Mesenchymal stem cell (in vitro differentiated cells and primary cell): ENCODE data around the gene GABRG1.

ENCODE experiments used
- DNase-seq: peaks from one replicate; pipeline ENCODE4 v3.0.0-alpha.2; 2013
- H2AFZ ChIP-seq: one replicate; pipeline ENCODE4 v1.6.1; 2013; ENCODE audit warnings: low read depth, mild to moderate bottlenecking, control low read depth, inconsistent platforms, low read length, moderate library complexity
- H2AK5ac ChIP-seq: 2 replicates; pipeline ENCODE4 v1.6.1; 2013; ENCODE audit warnings: low read length, moderate library complexity, mild to moderate bottlenecking, inconsistent platforms; ENCODE audit not compliant: severe bottlenecking
- H2BK120ac ChIP-seq: one replicate; pipeline ENCODE4 v1.6.1; 2013; ENCODE audit warnings: low read depth, mild to moderate bottlenecking, inconsistent platforms, low read length, moderate library complexity
- H2BK12ac ChIP-seq, 2 experiments: one replicate each; pipeline ENCODE4 v1.6.1; 2013; ENCODE audit warnings: inconsistent platforms in 2 of 2, low read length in 2 of 2, mild to moderate bottlenecking in 2 of 2, moderate library complexity in 2 of 2, control low read depth in 1 of 2
- H2BK15ac ChIP-seq: one replicate; pipeline ENCODE4 v1.6.1; 2013; ENCODE audit warnings: mild to moderate bottlenecking, low read depth, inconsistent platforms; ENCODE audit not compliant: poor library complexity, severe bottlenecking
- H2BK5ac ChIP-seq: 2 replicates; pipeline ENCODE4 v1.6.1; 2013; ENCODE audit warnings: low read depth, mild to moderate bottlenecking, low read length, control low read depth, inconsistent platforms; ENCODE audit not compliant: poor library complexity, severe bottlenecking
- H3K14ac ChIP-seq, 2 experiments: one replicate each; pipeline ENCODE4 v1.6.1; 2013; ENCODE audit warnings: inconsistent platforms in 2 of 2, low read length in 2 of 2, control low read depth in 1 of 2, mild to moderate bottlenecking in 1 of 2, moderate library complexity in 1 of 2
- H3K18ac ChIP-seq, 2 experiments: one replicate each; pipeline ENCODE4 v1.6.1; 2013; ENCODE audit warnings: inconsistent platforms in 2 of 2, low read length in 2 of 2, control low read depth in 1 of 2, low read depth in 1 of 2, mild to moderate bottlenecking in 1 of 2
- H3K23ac ChIP-seq, 2 experiments: one replicate each; pipeline ENCODE4 v1.6.1; 2013; ENCODE audit warnings: inconsistent platforms in 2 of 2, low read length in 2 of 2, mild to moderate bottlenecking in 2 of 2, moderate library complexity in 2 of 2, control low read depth in 1 of 2
- H3K27ac ChIP-seq: 2 replicates; pipeline ENCODE4 v1.5.1; 2013; ENCODE audit warnings: mild to moderate bottlenecking, moderate library complexity, low read length, control low read depth, inconsistent platforms; ENCODE audit not compliant: poor library complexity, severe bottlenecking
- H3K27me3 ChIP-seq, 2 experiments: 2 replicates each; pipeline versions ENCODE4 v1.6.1 to v1.7.0; 2013; ENCODE audit warnings: low read length in 2 of 2, mild to moderate bottlenecking in 2 of 2, moderate library complexity in 2 of 2, control low read depth in 1 of 2, inconsistent platforms in 1 of 2; ENCODE audit not compliant: control insufficient read depth in 1 of 2, insufficient read depth in 1 of 2
- H3K36me3 ChIP-seq, 2 experiments: 2 replicates each; pipeline versions ENCODE4 v1.6.1 to v1.7.0; 2013; ENCODE audit warnings: low read length in 2 of 2, control low read depth in 1 of 2, inconsistent platforms in 1 of 2, low read depth in 1 of 2, mild to moderate bottlenecking in 1 of 2; ENCODE audit not compliant: insufficient read depth in 2 of 2, control insufficient read depth in 1 of 2
- H3K4ac ChIP-seq, 2 experiments: one replicate each; pipeline ENCODE4 v1.6.1; 2013; ENCODE audit warnings: inconsistent platforms in 2 of 2, low read length in 2 of 2, mild to moderate bottlenecking in 2 of 2, moderate library complexity in 2 of 2, control low read depth in 1 of 2, low read depth in 1 of 2
- H3K4me1 ChIP-seq: 2 replicates; pipeline ENCODE4 v1.6.1; 2013; ENCODE audit warnings: low read depth, low read length, control low read depth; ENCODE audit not compliant: control insufficient read depth, insufficient read depth
- H3K4me2 ChIP-seq: 2 replicates; pipeline ENCODE4 v1.6.1; 2013; ENCODE audit warnings: low read length, mild to moderate bottlenecking, inconsistent platforms; ENCODE audit not compliant: poor library complexity, severe bottlenecking
- H3K4me3 ChIP-seq, 2 experiments: 2 replicates each; pipeline versions ENCODE4 v1.5.1 to v1.7.0; 2013; ENCODE audit warnings: low read length in 2 of 2, mild to moderate bottlenecking in 2 of 2, control low read depth in 1 of 2, low read depth in 1 of 2; ENCODE audit not compliant: insufficient read depth in 1 of 2
- H3K79me1 ChIP-seq: replicated peaks from 2 replicates; pipeline ENCODE4 v1.6.1; 2013; ENCODE audit warnings: mild to moderate bottlenecking, control low read depth, low read length, inconsistent platforms; ENCODE audit not compliant: poor library complexity, severe bottlenecking
- H3K9ac ChIP-seq: 2 replicates; pipeline ENCODE4 v1.7.0; 2013; ENCODE audit warnings: mild to moderate bottlenecking, low read length, moderate library complexity
- H3K9me3 ChIP-seq: 2 replicates; pipeline ENCODE4 v1.7.0; 2013; ENCODE audit warnings: mild to moderate bottlenecking, low read length; ENCODE audit not compliant: control insufficient read depth
- H4K8ac ChIP-seq: one replicate; pipeline ENCODE4 v1.6.1; 2013; ENCODE audit warnings: inconsistent platforms, mild to moderate bottlenecking, low read length, moderate library complexity
- H4K91ac ChIP-seq: one replicate; pipeline ENCODE4 v1.6.1; 2013; ENCODE audit warnings: mild to moderate bottlenecking, low read length, inconsistent platforms
- WGBS: methylation state at CpG from one replicate; pipeline ENCODE4 v1.1.7; 2013; ENCODE audit warnings: mixed read lengths; 5-methylcytosine and 5-hydroxymethylcytosine counted together

GABRG1 gene

GRCh38 chr4:46081674-46082073, 42.2 kb downstream of the GABRG1 start:
- H3K18ac ChIP-seq: no peak overlapping the region

DNA sequence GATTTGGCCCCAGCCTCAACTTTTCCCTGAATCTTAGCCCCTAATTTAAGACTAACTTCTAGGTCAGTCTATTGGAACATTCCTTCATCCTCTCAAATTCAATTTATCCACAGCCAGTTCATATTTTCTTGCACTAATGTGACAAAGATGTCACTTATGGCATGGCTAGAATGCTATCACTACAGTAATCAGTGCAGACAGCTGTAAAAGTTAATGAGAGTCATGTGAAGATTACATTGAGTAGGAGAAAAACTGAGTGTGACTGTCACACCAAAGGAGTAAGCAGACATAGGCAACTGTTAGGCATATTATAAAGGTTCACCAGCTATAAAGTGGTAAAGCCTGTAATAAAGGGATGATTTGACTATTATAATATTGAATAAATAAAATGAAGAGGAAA, 42.6 kb downstream of the GABRG1 start:
- H2BK120ac ChIP-seq: no peak overlapping the region
- H2BK12ac ChIP-seq: no peak overlapping the region
- H3K4me2 ChIP-seq: no peak overlapping the region
- H3K18ac ChIP-seq: no peak overlapping the region
- no peaks in the 10 kb centered on the region for H3K79me1 ChIP-seq
- H2AK5ac ChIP-seq: no peak overlapping the region
- H2BK5ac ChIP-seq: no peak overlapping the region
- H3K23ac ChIP-seq: no peak overlapping the region
- no peaks in the 10 kb centered on the region for H3K9me3 ChIP-seq
- no peaks in the 10 kb centered on the region for H3K4me1 ChIP-seq
- no peak overlapping the region for H3K4ac ChIP-seq
- H4K8ac ChIP-seq: no peak overlapping the region
- H3K14ac ChIP-seq: no peak overlapping the region
- H3K4me3 ChIP-seq: no peak overlapping the region
- H3K27ac ChIP-seq: no peak overlapping the region
- H2BK15ac ChIP-seq: no peak overlapping the region
- H4K91ac ChIP-seq: no peak overlapping the region
- H3K36me3 ChIP-seq: no peaks in the 10 kb centered on the region
- DNase-seq: no peak
- no peak overlapping the region for H3K9ac ChIP-seq
- no peaks in the 10 kb centered on the region for H3K27me3 ChIP-seq
- H2AFZ ChIP-seq: no peak overlapping the region

More at GRCh38 chr4:46081674-46082073, 42.2 kb downstream of the GABRG1 start:
- Histone ChIP-seq H2BK12ac (no peak overlapping the region), H4K8ac (no peak overlapping the region), H4K91ac (no peak overlapping the region), H3K4me2 (no peak overlapping the region), H3K27me3 (no peaks in the 10 kb centered on the region), H3K23ac (no peak overlapping the region), H2AK5ac (no peak overlapping the region), H2BK120ac (no peak overlapping the region), H2BK5ac (no peak overlapping the region), H3K36me3 (no peaks in the 10 kb centered on the region), H3K4ac (no peak overlapping the region), H2AFZ (no peak overlapping the region), H3K4me3 (no peak overlapping the region), H3K4me1 (no peaks in the 10 kb centered on the region), H3K9me3 (no peaks in the 10 kb centered on the region), H3K79me1 (no peaks in the 10 kb centered on the region), H2BK15ac (no peak overlapping the region), H3K9ac (no peak overlapping the region), H3K27ac (no peak overlapping the region), H3K14ac (no peak overlapping the region)
- 64% methylated on average over 5 of the region's 5 CpGs for WGBS
- no peak for DNase-seq

- Histone ChIP-seq H3K27ac (no peak overlapping the region), H3K23ac (no peak overlapping the region), H3K4ac (no peak overlapping the region), H2BK15ac (no peak overlapping the region), H2BK5ac (no peak overlapping the region), H2AK5ac (no peak overlapping the region), H3K4me2 (no peak overlapping the region), H3K36me3 (no peaks in the 10 kb centered on the region), H3K18ac (no peak overlapping the region), H3K4me1 (no peaks in the 10 kb centered on the region), H2BK12ac (no peak overlapping the region), H3K27me3 (no peaks in the 10 kb centered on the region), H3K9me3 (no peaks in the 10 kb centered on the region), H2AFZ (no peak overlapping the region), H3K4me3 (no peak overlapping the region), H2BK120ac (no peak overlapping the region), H4K8ac (no peak overlapping the region), H3K9ac (no peak overlapping the region), H3K79me1 (no peaks in the 10 kb centered on the region), H4K91ac (no peak overlapping the region), H3K14ac (no peak overlapping the region)
- no peak for DNase-seq
Measured at GRCh38 chr4:46073778-46074177, 50.1 kb downstream of the GABRG1 start.

DNA sequence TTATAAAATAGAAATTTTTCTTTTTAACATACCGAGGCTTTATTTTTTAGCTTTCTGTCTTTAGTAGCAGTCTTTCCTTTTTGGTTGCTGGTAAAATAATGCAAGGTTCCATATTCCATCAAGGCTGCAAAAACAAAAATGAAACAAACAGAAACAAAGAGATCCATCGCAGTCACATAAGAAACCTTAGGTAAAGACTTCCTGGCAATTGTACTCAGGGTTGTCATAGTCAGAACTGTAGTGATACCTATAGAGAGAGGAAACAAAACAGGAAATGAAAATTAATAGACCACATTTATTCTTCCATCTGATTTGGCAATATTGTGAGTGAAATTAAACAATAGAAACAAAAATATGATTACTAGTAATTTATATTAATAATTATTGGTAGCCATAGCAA, 72.5 kb downstream of the GABRG1 start:
- no peak overlapping the region for H3K4ac ChIP-seq
- no peaks in the 10 kb centered on the region for H3K27me3 ChIP-seq
- no peaks in the 10 kb centered on the region for H3K9me3 ChIP-seq
- H2AFZ ChIP-seq: no peak overlapping the region
- no peak overlapping the region for H3K18ac ChIP-seq
- H3K79me1 ChIP-seq: no peaks in the 10 kb centered on the region
- H2BK5ac ChIP-seq: no peak overlapping the region
- H3K4me3 ChIP-seq: no peak overlapping the region
- H3K14ac ChIP-seq: no peak overlapping the region
- no peak overlapping the region for H4K8ac ChIP-seq
- WGBS: 100% methylated on average over 1 of the region's 2 CpGs
- no peak overlapping the region for H2BK15ac ChIP-seq
- H3K27ac ChIP-seq: no peak overlapping the region
- H2BK12ac ChIP-seq: no peak overlapping the region
- H3K4me2 ChIP-seq: no peak overlapping the region
- H3K36me3 ChIP-seq: no peaks in the 10 kb centered on the region
- no peaks in the 10 kb centered on the region for H3K4me1 ChIP-seq
- no peak for DNase-seq
- no peak overlapping the region for H2AK5ac ChIP-seq
- H2BK120ac ChIP-seq: no peak overlapping the region
- no peak overlapping the region for H4K91ac ChIP-seq
- no peak overlapping the region for H3K23ac ChIP-seq
- H3K9ac ChIP-seq: no peak overlapping the region
